CD4-positive, alpha-beta T cell treated with Interleukin-1 beta for 1 hour (primary cell): Measurements from ENCODE around the gene TMEM19.

Experiments used
- DNase-seq, 2 donors: peaks; one replicate each; pipeline ENCODE4 v3.0.0-alpha.2; 2020 to 2022

TMEM19 gene

DNA sequence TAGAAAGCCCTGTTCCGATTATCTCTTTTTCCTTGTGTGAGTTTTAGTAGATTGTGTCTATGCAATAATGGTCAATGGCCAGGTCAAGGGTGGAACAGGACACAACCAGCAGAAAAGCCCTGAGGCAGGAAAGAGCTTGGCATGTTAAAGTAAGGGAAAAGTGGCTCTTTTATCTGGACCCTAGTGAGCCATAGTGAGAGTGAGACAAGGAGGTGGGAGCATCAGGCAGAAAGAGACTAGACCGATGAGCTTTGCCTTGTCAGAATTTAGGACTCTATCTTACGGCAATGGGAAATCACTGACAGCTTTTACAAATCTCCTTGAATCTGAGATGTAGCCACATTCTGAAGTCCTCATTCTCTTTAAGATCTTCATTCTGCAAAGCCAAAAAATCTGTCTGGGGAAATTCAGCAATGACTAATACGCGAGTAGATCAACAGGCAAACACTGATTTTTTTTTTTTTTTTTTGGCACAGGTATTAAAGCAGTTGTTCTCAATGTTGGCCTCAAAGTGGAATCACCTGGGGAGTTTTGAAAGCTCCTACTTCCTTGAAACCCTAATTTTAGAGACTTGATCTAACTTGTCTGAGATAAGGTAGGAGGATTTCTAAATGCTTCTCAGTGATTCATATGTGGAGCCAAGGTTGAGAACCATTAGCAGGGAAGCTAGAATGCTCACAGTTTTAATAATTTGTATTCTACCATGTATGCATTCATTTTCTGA lies 33.9 kb downstream of the TMEM19 start:
- no peak for DNase-seq

DNA sequence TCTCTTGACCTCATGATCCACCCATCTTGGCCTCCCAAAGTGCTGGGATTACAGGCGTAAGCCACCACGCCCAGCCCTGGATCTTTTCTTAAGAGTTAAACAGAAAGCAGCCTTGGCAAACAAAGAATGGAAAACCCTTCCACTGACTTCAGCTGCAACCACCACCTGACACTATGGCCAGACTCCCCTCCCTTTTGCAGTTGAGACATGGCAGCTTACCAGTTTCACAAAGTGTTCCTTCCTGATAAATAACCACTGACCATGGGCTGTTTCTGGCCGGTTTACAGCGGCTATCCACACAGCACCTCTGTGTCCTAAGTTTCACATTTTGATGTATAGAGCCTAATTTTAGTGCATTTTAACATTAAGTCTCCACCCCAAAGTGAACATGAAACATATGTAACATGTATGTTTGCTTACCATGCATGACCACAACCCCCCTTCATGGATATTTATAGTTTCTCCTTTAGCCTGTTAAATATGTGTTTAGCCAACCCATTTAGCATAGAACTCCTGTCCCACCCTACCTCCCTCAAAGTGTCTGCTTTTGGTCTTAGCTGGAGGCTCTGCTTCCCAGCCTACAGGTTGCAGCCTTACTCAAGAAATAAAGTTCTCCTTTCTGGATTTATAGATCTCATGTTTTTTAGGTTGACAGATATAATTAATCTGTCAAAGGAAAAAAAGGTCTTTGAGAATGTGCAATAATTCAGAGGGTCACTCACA lies 36.1 kb downstream of the TMEM19 start:
- DNase-seq, result no peak

DNA sequence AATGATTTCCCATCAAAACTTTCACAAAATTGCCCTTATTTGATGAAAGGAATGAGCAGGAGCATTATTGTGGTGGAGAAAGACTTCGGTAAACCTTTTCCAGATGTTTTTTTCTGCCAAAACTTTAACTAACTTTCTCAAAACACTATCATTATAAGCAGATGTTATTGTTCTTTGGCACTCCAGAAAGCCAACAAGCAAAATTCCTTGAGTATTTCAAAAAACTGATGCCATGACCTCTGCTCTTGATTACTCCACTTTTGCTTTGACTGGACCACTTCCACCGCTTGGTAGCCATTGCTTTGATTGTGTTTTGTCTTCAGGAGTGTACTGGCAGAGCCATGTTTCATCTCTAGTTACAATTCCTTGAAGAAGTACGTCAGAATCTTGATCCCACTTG lies 39.1 kb downstream of the TMEM19 start:
- DNase-seq, result no peak

DNA sequence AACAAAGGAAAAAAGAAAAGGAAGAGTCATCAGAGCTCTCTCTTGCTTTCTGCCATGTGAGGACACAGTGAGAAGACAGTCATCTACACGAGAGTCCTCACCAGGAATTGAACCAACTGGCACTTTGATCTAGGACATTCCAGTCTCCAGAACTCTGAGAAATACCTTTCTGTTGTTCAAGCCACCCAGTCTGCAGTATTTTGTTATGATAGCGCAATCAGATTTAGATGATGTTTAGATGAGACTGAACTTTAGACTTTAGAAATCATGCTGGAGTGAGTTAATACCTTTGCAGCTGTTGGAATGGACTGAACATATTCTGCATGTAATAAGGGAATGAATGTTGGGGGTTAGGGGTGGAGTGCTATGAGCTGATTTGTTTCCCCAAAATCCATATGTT lies 40.7 kb downstream of the TMEM19 start:
- no peak for DNase-seq

DNA sequence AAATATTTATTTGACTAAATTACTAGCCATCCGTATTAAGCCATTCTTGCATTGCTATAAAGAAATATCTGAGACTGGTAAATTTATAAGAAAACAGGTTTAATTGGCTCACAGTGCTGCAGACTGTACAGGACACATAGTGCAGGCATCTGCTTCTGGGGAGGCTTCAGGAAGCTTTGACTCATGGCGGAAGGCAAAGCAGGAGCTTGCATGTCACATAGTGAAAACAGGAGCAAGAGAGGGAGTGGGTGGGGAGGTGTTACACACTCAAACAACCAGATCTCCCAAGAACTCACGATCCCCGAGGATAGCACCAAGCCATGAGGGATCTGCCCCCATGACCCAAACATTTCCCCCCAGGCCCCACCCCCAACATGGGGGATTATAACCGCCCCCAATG lies 42.1 kb downstream of the TMEM19 start:
- no peak for DNase-seq

DNA sequence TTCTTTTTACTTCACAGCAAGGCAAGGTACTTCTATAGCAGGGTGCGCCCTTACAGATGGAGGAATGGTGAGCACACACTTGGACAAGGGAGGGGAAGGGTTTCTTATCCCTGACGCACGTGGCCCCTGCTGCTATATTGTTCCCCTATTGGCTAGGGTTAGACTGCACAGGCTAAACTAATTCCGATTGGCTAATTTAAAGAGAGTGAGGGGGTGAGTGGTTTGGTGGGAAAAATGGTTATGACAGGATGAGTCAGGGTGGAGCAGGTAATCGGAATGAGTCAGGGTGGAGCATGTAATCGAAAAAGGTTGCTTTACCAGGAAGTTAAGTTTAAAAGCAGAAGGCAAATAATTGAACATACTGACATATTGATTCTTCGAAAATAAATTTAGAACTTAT lies 45.1 kb downstream of the TMEM19 start:
- DNase-seq, result no peak

DNA sequence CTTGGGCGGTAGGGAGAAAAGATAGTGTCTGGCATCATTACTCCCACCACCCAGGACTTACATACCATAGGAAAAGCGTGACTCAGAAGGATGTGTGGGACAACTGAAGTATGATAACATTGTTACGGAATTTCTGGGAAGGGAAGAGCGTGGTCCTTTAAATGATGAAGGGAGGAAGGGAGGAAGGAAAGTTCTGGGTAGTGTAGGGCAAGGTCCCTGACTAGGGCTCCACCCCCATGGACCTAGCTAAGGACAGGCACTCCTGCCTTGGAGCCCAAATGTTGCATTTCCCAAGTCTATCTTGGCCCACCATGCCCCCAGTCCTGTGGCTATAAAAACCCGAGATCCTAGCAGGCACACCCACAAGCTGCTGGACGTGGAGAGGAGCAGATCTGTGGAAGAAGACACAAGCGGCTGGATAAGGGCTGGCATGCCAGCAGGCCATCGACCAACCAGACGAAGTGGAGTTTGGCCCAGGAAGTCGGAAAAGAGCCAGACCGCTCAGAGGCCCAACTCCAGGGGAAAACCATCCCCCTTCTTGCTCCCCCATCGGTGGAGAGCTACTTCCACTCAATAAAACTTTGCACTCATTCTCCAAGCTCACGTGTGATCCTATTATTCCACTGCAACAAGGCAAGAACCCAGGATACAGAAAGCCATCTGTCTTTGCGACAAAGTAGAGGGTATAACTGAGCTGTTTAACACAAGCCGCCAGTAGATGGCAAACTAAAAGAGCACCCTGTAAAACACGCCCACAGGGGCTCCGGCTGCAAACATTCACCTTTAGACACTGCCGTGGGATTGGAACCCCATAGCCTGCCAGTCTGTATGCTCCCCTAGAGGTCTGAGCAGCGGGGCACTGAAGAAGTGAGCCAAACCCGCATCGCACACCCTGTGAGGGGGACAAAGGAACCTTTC lies 45.8 kb downstream of the TMEM19 start:
- no peak for DNase-seq

DNA sequence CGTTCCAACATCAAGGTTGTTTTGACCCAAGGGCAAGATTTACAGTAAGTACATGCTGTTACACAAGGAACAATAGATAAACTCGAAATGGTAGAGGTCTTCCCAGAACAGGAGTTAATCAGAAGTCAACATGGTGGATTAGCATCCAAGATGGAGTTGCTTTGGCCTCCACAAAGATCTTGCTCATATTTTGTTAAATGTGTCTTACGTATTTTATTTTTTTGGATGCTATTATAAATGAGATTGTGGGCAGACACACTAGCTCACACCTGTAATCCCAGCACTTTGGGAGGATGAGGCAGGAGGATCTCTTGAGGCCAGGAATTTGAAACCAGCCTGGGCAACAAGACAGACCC lies 46.5 kb downstream of the TMEM19 start:
- no peak for DNase-seq

DNA sequence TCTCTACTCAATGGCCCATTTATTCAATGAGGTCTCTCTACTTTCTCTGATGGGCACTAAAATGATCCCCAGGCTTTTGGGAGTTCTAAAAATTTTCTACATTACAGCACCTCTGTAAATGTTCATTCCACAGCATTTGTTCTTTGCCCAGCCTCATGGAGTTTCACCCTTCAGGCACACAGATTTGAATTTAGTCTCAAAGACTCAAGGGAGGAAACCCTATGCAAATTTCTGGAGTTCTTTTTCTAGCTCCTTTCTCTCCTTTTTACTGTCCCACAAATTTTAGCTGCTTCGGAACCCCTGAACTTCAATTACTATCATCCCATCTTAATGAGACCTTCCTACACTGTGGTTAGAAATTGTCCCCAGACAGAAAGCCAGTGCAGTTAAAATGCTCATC lies 51.3 kb downstream of the TMEM19 start:
- DNase-seq, result no peak

DNA sequence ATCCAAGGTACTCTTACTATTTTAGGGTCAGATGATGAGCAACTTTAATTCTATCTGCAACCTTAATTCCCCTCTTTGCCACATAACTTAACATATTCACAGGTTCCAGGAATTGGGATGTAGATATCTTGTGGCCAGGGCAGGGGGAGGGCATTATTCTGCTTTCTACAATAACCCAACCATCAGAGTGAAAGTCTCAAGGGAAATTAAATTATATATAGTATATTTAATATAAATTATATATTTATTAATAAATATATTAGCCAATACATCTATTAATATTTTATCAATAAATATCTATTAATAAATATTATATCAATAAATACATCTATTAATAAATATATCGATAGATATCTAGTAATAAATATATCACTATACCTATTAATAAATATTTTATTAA lies 57.1 kb downstream of the TMEM19 start:
- no peak for DNase-seq

DNA sequence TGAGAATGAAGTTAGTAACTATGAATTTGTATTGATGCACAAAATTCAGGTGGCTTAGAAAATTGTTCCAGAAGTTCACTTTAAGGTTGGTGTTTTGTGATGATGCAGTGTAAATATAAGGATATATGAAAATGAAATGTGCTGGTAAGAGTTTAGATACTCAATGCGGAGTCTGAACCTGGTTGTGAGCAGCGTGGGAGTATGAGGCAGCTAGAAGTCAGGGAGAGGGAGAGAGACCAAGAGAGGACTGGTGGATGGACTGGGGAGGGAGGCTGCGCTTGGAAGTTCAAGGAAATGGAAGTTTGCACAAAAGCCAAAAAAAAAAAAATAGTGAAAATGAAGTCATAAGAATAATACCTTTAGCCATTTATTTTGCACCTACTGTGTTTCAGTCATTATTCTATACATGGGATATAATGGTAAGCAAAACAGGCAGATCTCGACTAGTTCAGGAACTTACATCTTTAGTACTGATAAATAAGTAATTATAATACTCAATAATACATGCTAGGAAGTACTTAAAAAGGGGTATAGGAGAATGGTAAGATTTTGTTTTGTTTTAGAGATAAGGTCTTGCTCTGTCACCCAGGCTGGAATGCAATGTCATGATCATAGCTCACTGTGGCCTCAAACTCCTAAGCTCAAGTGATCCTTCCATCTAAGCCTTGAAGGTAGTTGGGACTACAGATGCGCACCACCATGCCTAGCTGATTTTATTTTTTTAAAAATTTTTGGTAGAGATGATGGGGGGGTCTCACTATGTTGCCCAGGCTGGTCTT lies 58.8 kb downstream of the TMEM19 start:
- DNase-seq, result no peak

DNA sequence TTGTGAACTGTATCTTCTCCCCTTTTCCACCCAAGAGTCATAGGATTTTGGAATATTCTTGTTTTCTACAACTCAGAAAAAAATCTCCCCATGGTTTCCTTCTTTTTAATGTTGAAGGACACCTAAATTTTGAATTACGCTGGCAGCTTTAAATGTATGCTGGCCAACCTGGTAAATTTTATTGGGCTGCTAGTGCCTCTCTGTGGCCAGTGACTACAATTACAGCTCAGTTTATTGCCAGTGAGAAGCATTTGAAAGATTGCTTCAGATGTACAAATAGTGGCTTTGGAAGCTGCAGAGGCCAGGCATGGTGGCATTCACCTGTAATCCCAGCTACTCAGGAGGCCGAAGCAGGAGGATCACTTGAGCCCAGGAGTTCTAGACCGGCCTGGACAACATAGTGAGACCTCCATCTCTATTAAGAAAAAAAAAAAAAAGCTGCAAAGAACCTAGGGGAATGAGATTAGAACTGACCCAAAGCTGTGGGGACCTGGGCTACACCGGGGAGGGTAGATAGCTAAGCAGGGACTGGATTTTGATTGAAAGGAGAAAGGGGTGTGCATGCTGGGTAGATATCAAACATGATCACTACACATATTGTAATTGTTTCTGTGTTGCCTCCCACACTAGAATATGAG lies 61.2 kb downstream of the TMEM19 start:
- peak; percentile 62 to 73 for DNase-seq

DNA sequence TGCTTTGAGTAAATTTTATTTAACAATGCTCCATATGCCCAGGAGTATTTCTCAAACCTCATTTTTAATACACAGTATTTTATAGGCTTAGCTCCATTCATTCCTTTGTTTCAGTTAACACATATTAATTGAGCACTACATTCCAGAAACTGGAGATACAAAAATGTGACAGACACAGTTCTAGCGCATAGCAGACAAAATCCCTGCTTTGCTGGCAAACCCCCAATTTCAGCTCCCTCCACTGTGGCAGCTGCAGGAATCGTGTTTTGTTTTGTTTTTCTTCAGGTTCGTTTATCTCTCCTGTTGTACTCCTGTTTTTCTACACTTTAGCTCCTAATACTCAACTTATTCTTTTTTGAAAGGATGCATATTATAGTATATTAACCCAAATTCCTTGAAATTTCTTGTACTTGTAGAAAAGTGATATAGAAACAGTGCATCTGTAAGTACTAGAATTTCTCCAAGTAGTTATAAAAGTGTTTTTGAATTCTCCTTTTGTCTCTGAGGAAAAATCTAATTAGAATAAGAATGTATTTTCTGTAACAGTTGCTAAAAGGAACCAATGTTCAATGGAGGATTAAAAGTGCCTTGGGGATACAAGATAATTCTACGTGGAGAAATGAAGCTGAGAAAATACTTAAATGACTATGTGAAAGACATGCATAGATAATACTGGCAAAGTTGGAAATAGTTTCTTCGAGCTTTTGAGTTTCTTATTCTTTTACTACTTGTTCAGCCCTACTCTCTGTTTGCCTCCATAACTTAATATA lies 62.4 kb downstream of the TMEM19 start:
- DNase-seq, result no peak

DNA sequence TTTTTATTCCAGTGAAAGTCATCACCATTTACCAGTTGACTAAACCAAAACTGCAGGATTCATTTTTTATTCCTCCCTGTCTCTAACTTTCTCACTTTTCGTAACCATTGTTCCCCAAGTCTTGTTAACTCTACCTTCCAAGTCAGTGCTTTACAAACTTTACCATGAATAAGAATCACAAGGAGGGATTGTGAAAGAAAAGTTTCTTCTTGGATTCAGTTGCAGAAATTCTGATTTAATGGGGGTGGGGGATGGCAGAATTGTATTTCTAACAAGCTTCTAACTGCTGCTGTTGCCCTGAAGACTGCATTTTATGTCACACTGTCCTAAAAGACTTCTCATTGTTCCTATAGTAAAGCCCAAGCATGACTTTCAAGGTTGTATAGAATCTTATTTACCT lies 63.8 kb downstream of the TMEM19 start:
- no peak for DNase-seq

DNA sequence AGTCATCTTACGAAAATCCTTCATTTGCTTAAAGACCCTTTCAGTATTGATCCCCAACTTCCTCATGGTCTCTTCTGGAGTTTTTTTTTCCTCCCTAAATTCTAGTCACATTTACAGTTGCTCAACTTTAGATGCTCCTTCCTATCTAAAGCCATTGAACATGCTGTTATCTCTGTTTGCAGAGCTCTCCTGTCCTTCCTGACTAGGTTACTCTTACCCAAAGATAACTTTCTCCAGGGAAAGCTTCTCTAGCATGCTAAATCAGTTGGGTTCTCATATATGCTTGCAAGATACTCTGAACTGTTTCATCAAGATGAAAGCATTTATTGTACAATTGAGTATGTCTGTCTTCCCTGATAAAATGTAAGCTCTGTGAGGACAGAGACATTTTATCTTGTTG lies 67.0 kb downstream of the TMEM19 start:
- DNase-seq, result no peak
